Measurements from ENCODE around the gene FSHR. TPM values are rescaled to one million over a fixed set of nuclear protein-coding genes. Genes with fewer than 3 reads are reported as not detected.

The FSHR gene
- total and polyA plus RNA-seq, 2 of the 4 experiments (the other 2 are of a cell fraction) = not detected

DNA sequence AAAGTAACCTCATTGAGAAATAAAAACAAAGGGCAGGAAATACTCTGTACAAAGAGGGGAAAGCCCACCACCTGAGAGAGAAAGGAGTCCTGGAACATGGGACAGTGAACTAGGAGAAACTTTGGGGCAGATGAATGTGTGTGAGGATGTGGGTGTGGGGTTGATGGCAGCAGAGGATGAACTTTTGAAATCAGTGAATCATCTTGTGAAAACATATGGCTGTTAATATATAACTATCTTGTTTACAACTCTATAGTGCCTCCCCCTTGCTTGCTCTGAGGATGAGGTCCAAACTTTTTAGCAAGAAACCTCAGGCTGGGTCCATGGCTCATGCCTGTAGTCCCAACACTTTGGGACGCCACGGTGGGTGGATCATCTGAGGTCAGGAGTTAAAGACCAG, 227.0 kb downstream of the FSHR start:
- no CpG with 5 or more reads among the region's 2 CpGs for WGBS, 2 experiments (ENCODE audit: extremely low coverage in 2 of 2, insufficient read length in 1 of 2)
- H3K27me3 ChIP-seq (ENCODE audit: control insufficient read depth, insufficient read depth, low read length) = peaks cover 1% of the 10 kb centered on the region; the same call in 1 of the 2 replicates
- CTCF ChIA-PET = interaction anchor here (0.6 to 0.7 kb wide), 3 partner anchors 415 to 1132 kb away, joined by 3 to 4 read pairs (median 3); no protein-coding TSS in a partner anchor
- no peak overlapping the region for H2AK5ac ChIP-seq (ENCODE audit: low read depth, low read length)
- H2BK20ac ChIP-seq (ENCODE audit: low read depth, low read length) = no peak overlapping the region
- H4K8ac ChIP-seq (ENCODE audit: low read depth in 2 of 2, low read length in 2 of 2) = no peak overlapping the region
- H3K4ac ChIP-seq (ENCODE audit: low read depth, low read length) = no peak overlapping the region
- no peak overlapping the region for H3K4me2 ChIP-seq (ENCODE audit: low read depth, low read length)
- H3K14ac ChIP-seq (replicated peaks; ENCODE audit: low read depth, low read length) = no peak overlapping the region
- no peak overlapping the region for H2BK15ac ChIP-seq (ENCODE audit: low read depth, low read length)
- no peak overlapping the region for H3K56ac ChIP-seq (ENCODE audit: extremely low read depth, insufficient read depth, low read length)
- intact Hi-C loops (cut with micrococcal nuclease) = no loop called here
- H4K91ac ChIP-seq (ENCODE audit: insufficient read depth, low read depth, low read length) = no peak overlapping the region
- in situ Hi-C loops (cut with MboI; ENCODE audit: low sequenced_read_pairs) = no loop called here
- H4K20me1 ChIP-seq (ENCODE audit: insufficient read depth, low read length) = no peaks in the 10 kb centered on the region
- no peak for ATAC-seq (ENCODE audit: low read depth)
- no peak overlapping the region for H4K5ac ChIP-seq (ENCODE audit: low read depth, low read length)
- H3K27ac ChIP-seq (ENCODE audit: insufficient read depth, low read length) = no peak overlapping the region
- no peak for TF ChIP-seq RCOR1 (IDR thresholded peaks at IDR 0.05; ENCODE audit: insufficient replicate concordance, low read length)
- no peak for DNase-seq
- H3K4me1 ChIP-seq (ENCODE audit: control insufficient read depth, insufficient read depth, low read length) = no peaks in the 10 kb centered on the region
- no peak overlapping the region for H2BK120ac ChIP-seq (ENCODE audit: low read depth, low read length)
- H3K9ac ChIP-seq (ENCODE audit: low read depth, low read length) = no peak overlapping the region
- H2BK5ac ChIP-seq (ENCODE audit: low read depth, low read length, poor library complexity, severe bottlenecking) = no peak overlapping the region
- H3K36me3 ChIP-seq (ENCODE audit: control insufficient read depth, insufficient read depth, low read length) = no peaks in the 10 kb centered on the region
- H3K9me3 ChIP-seq (ENCODE audit: control insufficient read depth, insufficient read depth, low read length) = no peaks in the 10 kb centered on the region
- H2AK9ac ChIP-seq (replicated peaks; ENCODE audit: low read depth, low read length, poor library complexity) = no peak overlapping the region
- no peaks in the 10 kb centered on the region for H3K9me1 ChIP-seq (ENCODE audit: insufficient read depth, low read length)
- no peaks in the 10 kb centered on the region for H3K79me1 ChIP-seq (ENCODE audit: low read depth in 1 of 2, low read length in 2 of 2)
- H3K4me3 ChIP-seq (ENCODE audit: insufficient read depth, low read depth, low read length) = no peak overlapping the region
- dilution Hi-C loops (cut with HindIII; ENCODE audit: low sequenced_read_pairs, unreplicated experiment) = no loop called here
- POLR2A ChIA-PET (ENCODE audit: unreplicated experiment) = no interaction called here
- H2AFZ ChIP-seq (replicated peaks; ENCODE audit: low read length, poor library complexity) = no peak overlapping the region
- H3K23ac ChIP-seq (ENCODE audit: low read depth, low read length) = no peak overlapping the region
- no peak overlapping the region for H3K18ac ChIP-seq (ENCODE audit: low read depth, low read length)
- no TSS peak for BruUV-seq (replicated peaks)

All from IMR-90 (cell line).